Fibroblast of pulmonary artery (primary cell): ENCODE measurements around the gene ARMH1.

Source experiments
- DNase-seq: peaks from one replicate; pipeline ENCODE4 v3.0.0-alpha.2; 2010; ENCODE audit warnings: low read depth
- H3K4me3 ChIP-seq: replicated peaks from 2 replicates; pipeline ENCODE4 v1.5.1; 2011; ENCODE audit warnings: low read depth, mild to moderate bottlenecking, control low read depth, low read length, moderate library complexity
- CTCF ChIP-seq: IDR thresholded peaks from 2 replicates; pipeline ENCODE4 v1.5.1; 2011; ENCODE audit warnings: mild to moderate bottlenecking, control low read depth, low read length, inconsistent platforms; ENCODE audit errors: missing control alignments

Gene ARMH1

DNA sequence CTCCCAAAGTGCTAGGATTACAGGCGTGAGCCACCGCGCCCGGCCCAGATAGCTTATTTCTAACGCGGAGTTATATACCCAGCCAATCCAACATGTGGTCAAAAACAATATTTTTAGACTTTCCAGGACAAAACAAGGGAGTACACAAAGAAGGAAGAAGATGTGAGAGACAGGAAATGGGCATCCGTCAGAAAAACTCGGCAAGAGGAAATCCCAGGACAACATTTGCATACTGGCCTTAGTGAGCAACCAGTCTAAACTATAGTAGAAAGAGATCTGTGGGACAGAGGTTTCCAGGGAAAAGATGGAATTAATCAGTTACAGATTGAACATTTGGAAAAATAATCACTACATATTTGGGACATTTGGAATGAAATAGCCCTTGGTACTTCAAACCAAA lies 11.4 kb downstream of the ARMH1 start:
- DNase-seq = no peak
- no peak for TF ChIP-seq CTCF
- no peak overlapping the region for H3K4me3 ChIP-seq

DNA sequence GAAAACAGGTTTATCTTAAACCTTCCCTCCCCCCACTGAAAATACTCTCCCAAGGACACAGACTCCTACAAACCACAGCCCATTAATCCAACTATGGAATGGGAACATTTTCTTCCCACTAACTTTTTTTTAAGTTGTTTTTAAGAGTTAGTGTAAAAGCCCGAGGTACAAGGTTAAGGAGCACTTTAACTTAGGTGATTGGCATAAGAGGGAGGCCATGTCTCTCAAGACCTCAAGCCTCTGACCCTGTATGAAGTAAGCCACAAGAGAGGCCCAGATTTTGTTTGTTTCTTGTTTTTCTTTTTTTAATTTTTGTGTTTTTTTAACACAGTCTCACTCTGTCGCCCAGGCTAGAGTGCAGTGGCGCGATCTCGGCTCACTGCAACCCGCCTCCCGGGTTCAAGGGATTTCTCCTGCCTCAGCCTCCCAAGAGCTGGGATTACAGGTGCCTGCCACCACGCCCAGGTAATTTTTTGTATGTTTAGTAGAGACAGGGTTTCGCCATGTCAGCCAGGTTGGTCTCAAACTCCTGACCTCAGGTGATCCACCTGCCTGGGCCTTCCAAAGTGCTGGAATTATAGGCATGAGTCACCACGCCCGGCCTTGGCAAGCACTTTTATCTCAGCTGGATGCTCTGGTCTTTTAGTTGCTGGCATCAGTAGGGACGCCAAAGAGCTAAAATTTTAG lies 14.4 kb downstream of the ARMH1 start:
- no peak for TF ChIP-seq CTCF
- no peak for DNase-seq
- no peak overlapping the region for H3K4me3 ChIP-seq

DNA sequence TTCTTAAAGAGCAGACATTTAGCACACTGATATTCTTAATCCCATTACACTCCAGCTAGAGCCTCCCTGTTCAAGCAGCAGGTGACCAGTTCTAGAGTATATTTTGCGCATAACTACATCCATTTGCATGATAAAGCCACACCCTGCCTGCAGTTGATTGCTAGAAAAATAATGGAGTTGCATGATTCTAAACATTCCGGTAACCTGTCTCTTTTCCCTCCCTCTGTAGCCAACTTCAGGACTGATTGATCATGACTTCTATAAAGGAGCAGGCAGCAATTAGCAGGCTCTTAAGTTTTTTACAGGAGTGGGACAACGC lies 14.9 kb downstream of the ARMH1 start:
- H3K4me3 ChIP-seq = no peak overlapping the region
- TF ChIP-seq CTCF = no peak
- no peak for DNase-seq

- DNase-seq = no peak
- no peak overlapping the region for H3K4me3 ChIP-seq
- TF ChIP-seq CTCF = no peak
Measured at GRCh38 chr1:44693159-44693558, 18.6 kb downstream of the ARMH1 start.

GRCh38 chr1:44693900-44694299 lies 19.4 kb downstream of the ARMH1 start:
- no peak for TF ChIP-seq CTCF
- H3K4me3 ChIP-seq = no peak overlapping the region
- DNase-seq = no peak

DNA sequence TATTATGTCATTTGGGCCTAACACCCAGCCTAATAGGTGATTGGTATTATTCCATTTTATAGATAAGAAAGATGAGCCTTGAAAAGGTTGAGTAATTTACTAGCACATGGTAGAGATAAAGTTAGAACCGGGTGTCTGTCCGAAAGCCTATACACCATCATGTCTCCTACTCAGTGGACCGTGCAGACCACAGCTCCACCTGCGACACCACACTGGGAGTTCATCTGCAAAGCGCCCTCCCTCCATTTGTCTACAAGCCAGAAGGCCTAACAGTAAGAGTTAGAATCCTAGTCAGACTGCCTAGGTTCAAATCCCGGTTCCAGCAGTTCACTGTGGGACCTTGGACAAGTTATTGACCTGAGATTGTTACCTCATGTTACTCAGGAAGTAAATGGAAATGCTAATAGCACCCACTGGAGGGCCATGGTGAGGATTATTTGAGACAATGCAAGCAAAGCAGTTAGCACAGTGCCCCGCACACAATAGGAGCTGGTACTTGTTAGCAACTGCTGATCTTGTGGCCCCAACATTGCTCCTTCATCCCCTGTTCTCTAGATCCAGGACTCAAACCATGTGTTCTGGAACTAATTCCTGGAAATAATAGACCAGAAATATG lies 20.5 kb downstream of the ARMH1 start:
- no peak for TF ChIP-seq CTCF
- H3K4me3 ChIP-seq = no peak overlapping the region

GRCh38 chr1:44695671-44696070 lies 21.2 kb downstream of the ARMH1 start:
- no peak for DNase-seq
- no peak overlapping the region for H3K4me3 ChIP-seq
- TF ChIP-seq CTCF = no peak

More for the DNA sequence above, 20.5 kb downstream of the ARMH1 start:
- no peak for DNase-seq
